Progenitor cell of endocrine pancreas (in vitro differentiated cells): Measurements from ENCODE around the gene FRY. TPM values are rescaled to one million over a fixed set of nuclear protein-coding genes. Genes with fewer than 3 reads are reported as not detected.

ENCODE experiments used
- DNase-seq: peaks from one replicate; pipeline ENCODE4 v3.0.0; 2021; ENCODE audit warnings: low spot score; ENCODE audit not compliant: unreplicated experiment
- H3K27ac Mint-ChIP-seq: 2 replicates; pipeline ENCODE4 v1.8.0; 2021; ENCODE audit warnings: mild to moderate bottlenecking, moderate library complexity, mixed read lengths
- H3K27me3 Mint-ChIP-seq: 2 replicates; pipeline ENCODE4 v1.8.0; 2021; ENCODE audit warnings: mixed read lengths
- H3K36me3 Mint-ChIP-seq: 2 replicates; pipeline ENCODE4 v1.8.0; 2022; ENCODE audit warnings: mixed read lengths; ENCODE audit not compliant: insufficient read depth
- H3K4me1 Mint-ChIP-seq: 2 replicates; pipeline ENCODE4 v1.8.0; 2021; ENCODE audit warnings: low read depth, mixed read lengths
- H3K4me3 Mint-ChIP-seq: 2 replicates; pipeline ENCODE4 v1.8.0; 2021; ENCODE audit warnings: low read depth, mild to moderate bottlenecking, moderate library complexity, mixed read lengths
- H3K9me3 Mint-ChIP-seq: 2 replicates; pipeline ENCODE4 v1.8.0; 2021; ENCODE audit warnings: low read depth, mixed read lengths
- total RNA-seq: library from RNA; stranded (reverse); gene quantifications from 2 replicates; pipeline ENCODE4 v1.2.1, GENCODE V29; 2021
- TF ChIP-seq, protein P1 (sequence below): fragments of 200-600 bp; sonication (generic); IDR thresholded peaks from one replicate; pipeline ENCODE4 v1.5.0; 2021; ENCODE audit warnings: antibody characterized with exemption, mild to moderate bottlenecking; ENCODE audit not compliant: unreplicated experiment

Gene FRY
- total RNA-seq, 1 donor from 2014 or later = 14.3 TPM

DNA sequence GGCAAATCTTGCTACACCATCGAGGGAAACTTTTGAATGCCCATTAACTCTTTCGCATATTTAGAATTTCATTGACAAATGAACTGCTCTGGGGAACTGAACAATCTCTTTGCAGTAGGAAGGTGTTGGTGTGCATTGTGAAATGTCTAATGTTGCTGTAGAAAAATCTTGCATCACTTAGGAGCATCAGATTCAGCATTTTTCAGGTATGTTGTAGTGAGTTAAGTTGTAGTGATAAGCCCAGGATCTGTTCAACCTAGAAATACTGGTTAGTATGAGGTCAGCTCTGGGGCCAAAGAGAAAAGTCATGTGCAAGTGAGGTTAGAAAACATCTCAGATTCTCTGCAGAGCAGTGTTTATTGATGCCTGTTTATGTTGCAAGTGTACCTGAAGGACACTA, 4.1 kb downstream of the FRY start:
- Mint-ChIP-seq H3K4me3 (no peak overlapping the region), H3K27me3 (no peaks in the 10 kb centered on the region), H3K9me3 (no peaks in the 10 kb centered on the region), H3K36me3 (no peaks in the 10 kb centered on the region), H3K27ac (no peak overlapping the region), H3K4me1 (peaks cover 53% of the 10 kb centered on the region)
- no peak for DNase-seq
- TF ChIP-seq, protein P1, sequence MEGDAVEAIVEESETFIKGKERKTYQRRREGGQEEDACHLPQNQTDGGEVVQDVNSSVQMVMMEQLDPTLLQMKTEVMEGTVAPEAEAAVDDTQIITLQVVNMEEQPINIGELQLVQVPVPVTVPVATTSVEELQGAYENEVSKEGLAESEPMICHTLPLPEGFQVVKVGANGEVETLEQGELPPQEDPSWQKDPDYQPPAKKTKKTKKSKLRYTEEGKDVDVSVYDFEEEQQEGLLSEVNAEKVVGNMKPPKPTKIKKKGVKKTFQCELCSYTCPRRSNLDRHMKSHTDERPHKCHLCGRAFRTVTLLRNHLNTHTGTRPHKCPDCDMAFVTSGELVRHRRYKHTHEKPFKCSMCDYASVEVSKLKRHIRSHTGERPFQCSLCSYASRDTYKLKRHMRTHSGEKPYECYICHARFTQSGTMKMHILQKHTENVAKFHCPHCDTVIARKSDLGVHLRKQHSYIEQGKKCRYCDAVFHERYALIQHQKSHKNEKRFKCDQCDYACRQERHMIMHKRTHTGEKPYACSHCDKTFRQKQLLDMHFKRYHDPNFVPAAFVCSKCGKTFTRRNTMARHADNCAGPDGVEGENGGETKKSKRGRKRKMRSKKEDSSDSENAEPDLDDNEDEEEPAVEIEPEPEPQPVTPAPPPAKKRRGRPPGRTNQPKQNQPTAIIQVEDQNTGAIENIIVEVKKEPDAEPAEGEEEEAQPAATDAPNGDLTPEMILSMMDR = no peak

- Mint-ChIP-seq H3K27me3 (no peaks in the 10 kb centered on the region), H3K27ac (no peak overlapping the region)
Observed at GRCh38 chr13:32036126-32036695, 4.6 kb downstream of the FRY start.

DNA sequence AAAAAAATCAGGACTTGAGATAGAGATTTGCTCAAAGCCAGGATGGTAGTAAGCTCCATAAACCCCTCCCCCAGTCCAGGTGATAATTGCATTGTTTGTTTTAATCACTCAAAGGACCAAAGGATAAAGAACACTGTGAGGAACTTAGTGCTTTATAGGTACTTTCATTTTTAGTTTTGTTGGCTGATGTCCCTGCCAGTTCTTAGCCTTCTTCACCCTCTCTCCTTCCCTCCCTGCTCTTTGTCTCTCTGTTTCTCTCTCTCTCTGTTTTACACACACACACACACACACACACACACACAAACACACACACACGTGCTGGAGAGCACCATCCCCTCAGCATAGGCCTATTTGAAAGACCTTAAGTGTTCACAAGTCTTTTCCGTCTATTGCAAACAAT, 5.2 kb downstream of the FRY start:
- H3K27ac Mint-ChIP-seq = peak overlapping the region; percentile 67
- TF ChIP-seq, protein P1 = no peak

More at GRCh38 chr13:32036126-32036695, 4.6 kb downstream of the FRY start:
- H3K36me3 Mint-ChIP-seq = no peaks in the 10 kb centered on the region
- TF ChIP-seq, protein P1 = no peak
- H3K4me3 Mint-ChIP-seq = no peak overlapping the region
- DNase-seq = no peak
- peaks cover 52% of the 10 kb centered on the region for H3K4me1 Mint-ChIP-seq
- no peaks in the 10 kb centered on the region for H3K9me3 Mint-ChIP-seq

DNA sequence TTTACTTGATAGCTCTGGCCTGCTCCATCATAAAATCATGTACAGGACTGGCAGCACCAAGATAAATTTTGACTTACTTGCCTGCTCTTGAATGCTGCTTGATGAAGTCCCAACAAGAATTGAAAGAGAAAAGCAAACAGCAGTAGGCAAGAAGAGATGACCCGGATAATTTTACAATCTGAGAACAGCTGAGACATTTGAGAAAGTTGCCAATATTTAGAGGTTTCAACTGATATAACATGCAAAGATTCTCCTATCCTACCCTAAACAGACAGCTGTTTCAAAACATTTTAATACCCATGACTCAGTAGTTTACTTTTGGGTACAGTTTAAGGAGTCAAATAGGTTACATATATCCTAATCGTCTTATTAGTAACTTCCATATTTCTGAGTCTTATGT, 5.9 kb downstream of the FRY start:
- Mint-ChIP-seq H3K4me1 (peaks cover 50% of the 10 kb centered on the region), H3K36me3 (no peaks in the 10 kb centered on the region), H3K4me3 (no peak overlapping the region), H3K9me3 (no peaks in the 10 kb centered on the region), H3K27me3 (no peaks in the 10 kb centered on the region), H3K27ac (no peak overlapping the region)
- DNase-seq = no peak
- TF ChIP-seq, protein P1 = no peak

More for the DNA sequence above, 5.2 kb downstream of the FRY start:
- no peak overlapping the region for H3K4me3 Mint-ChIP-seq
- no peaks in the 10 kb centered on the region for H3K36me3 Mint-ChIP-seq
- DNase-seq = no peak
- peaks cover 54% of the 10 kb centered on the region for H3K4me1 Mint-ChIP-seq
- no peaks in the 10 kb centered on the region for H3K9me3 Mint-ChIP-seq
- no peaks in the 10 kb centered on the region for H3K27me3 Mint-ChIP-seq

GRCh38 chr13:32038343-32038742, 6.8 kb downstream of the FRY start:
- Mint-ChIP-seq H3K4me1 (peaks cover 45% of the 10 kb centered on the region), H3K27me3 (no peaks in the 10 kb centered on the region), H3K36me3 (no peaks in the 10 kb centered on the region), H3K9me3 (peaks cover 2% of the 10 kb centered on the region), H3K4me3 (no peak overlapping the region), H3K27ac (no peak overlapping the region)
- DNase-seq = no peak
- TF ChIP-seq, protein P1 = no peak
